HepG2 (cell line): ENCODE data around the gene FAM234B. TPM values are rescaled to one million over a fixed set of nuclear protein-coding genes. Genes with fewer than 3 reads are reported as not detected.
"Not testable (repeated sequence)": the region's sequence is repeated elsewhere in the genome, so short reads cannot be mapped to it uniquely, and the experiment has no call there.

ENCODE experiments used
- ATAC-seq: fragments of 200-7000 bp; cut with Tn5 transposase; 3 replicates; pipeline ENCODE4 v1.9.1; 2020; ENCODE audit warnings: mild to moderate bottlenecking, moderate library complexity
- BruUV-seq: library from RNA; stranded (reverse); fragments of 400-500 nt; replicated peaks from 2 replicates; lab custom pipeline; 2021; lab: Mats Ljungman, UMichigan
- CTCF ChIA-PET: fragments of 300-600 bp; formaldehyde crosslinking; extraction: SDS; loops from one replicate; lab custom pipeline; 2021; ENCODE audit warnings: low total read pairs, inconsistent platforms, low intra/inter-chr PET ratio; lab: Yijun Ruan, JAX
- POLR2A ChIA-PET: fragments of 350-600 bp; sonication (Branson Sonifier 250); formaldehyde crosslinking; loops from one replicate; lab custom pipeline; 2020; ENCODE audit warnings: antibody characterized with exemption, inconsistent platforms; lab: Yijun Ruan, JAX
- DNase-seq: peaks from one replicate; pipeline ENCODE4 v3.0.0-alpha.2; 2015; ENCODE audit warnings: low spot score
- FAIRE-seq: peaks from 3 replicates; lab custom pipeline; 2011; peaks lifted over from hg19 to GRCh38; lab: Jason Lieb, UNC
- H2AFZ ChIP-seq: one replicate; pipeline ENCODE4 v1.6.1; 2011; ENCODE audit warnings: low read length, inconsistent platforms
- H3K27ac ChIP-seq: fragments of 300-600 bp; 3 replicates; pipeline ENCODE4 v1.8.0; 2011; ENCODE audit warnings: mixed run types, mild to moderate bottlenecking, mixed read lengths, low read length, inconsistent platforms; ENCODE audit not compliant: insufficient read depth; ENCODE audit errors: extremely low read length
- H3K27me3 ChIP-seq, 2 experiments: fragments of 200-600 bp in 1 of 2; 2 replicates in 1 of 2; 3 replicates in 1 of 2; pipeline versions ENCODE4 v1.6.0 to v1.8.0; 2011; ENCODE audit warnings: low read length in 2 of 2, mild to moderate bottlenecking in 2 of 2, moderate library complexity in 2 of 2, inconsistent platforms in 1 of 2; ENCODE audit not compliant: insufficient read depth in 2 of 2, control insufficient read depth in 1 of 2
- H3K36me3 ChIP-seq, 2 experiments: fragments of 200-600 bp in 1 of 2; replicated peaks in 1 of 2; 2 replicates in 1 of 2; 3 replicates in 1 of 2; pipeline versions ENCODE4 v1.5.1 to v1.8.0; 2011; ENCODE audit warnings: low read length in 2 of 2, inconsistent platforms in 1 of 2; ENCODE audit not compliant: insufficient read depth in 2 of 2, control insufficient read depth in 1 of 2
- H3K4me1 ChIP-seq: 2 replicates; pipeline ENCODE4 v1.5.1; 2012; ENCODE audit warnings: low read length, inconsistent platforms; ENCODE audit not compliant: insufficient read depth
- H3K4me2 ChIP-seq: 2 replicates; pipeline ENCODE4 v1.6.0; 2011; ENCODE audit warnings: low read depth, low read length, inconsistent platforms
- H3K4me3 ChIP-seq, 3 experiments: fragments of 200-600 bp in 1 of 3; sonication (generic), shearing (Covaris generic) in 1 of 3; replicated peaks in 1 of 3; 2 replicates each; pipeline ENCODE4 v1.5.1; 2011 to 2016; ENCODE audit warnings: low read length in 3 of 3, inconsistent platforms in 2 of 3, low read depth in 2 of 3, mild to moderate bottlenecking in 2 of 3, control low read depth in 1 of 3, mixed read lengths in 1 of 3; ENCODE audit not compliant: insufficient read depth in 1 of 3
- H3K79me2 ChIP-seq: one replicate; pipeline ENCODE4 v1.6.1; 2011; ENCODE audit warnings: low read length, inconsistent platforms; ENCODE audit not compliant: insufficient read depth
- H3K9ac ChIP-seq: 2 replicates; pipeline ENCODE4 v1.6.0; 2011; ENCODE audit warnings: mild to moderate bottlenecking, low read depth, low read length, inconsistent platforms; ENCODE audit not compliant: insufficient read depth
- H3K9me3 ChIP-seq: 2 replicates; pipeline ENCODE4 v1.5.1; 2012; ENCODE audit warnings: mild to moderate bottlenecking, low read length
- H4K20me1 ChIP-seq: 2 replicates; pipeline ENCODE4 v1.6.0; 2011; ENCODE audit warnings: inconsistent platforms, mild to moderate bottlenecking, low read length, moderate library complexity; ENCODE audit not compliant: insufficient read depth
- ARHGAP35 ChIP-seq: sonication (generic); formaldehyde crosslinking; IDR thresholded peaks from 2 replicates; pipeline ENCODE4 v1.9.0; 2022; ENCODE audit warnings: mild to moderate bottlenecking, inconsistent platforms, moderate library complexity, missing genetic modification reagents, borderline replicate concordance
- KDM5A ChIP-seq: fragments of 200-600 bp; sonication (generic); IDR thresholded peaks from 2 replicates; pipeline ENCODE4 v1.7.0; 2018; ENCODE audit warnings: antibody characterized with exemption, mild to moderate bottlenecking, low read length, borderline replicate concordance
- NFYC ChIP-seq: IDR thresholded peaks from 2 replicates; pipeline ENCODE4 v1.6.1; 2016; ENCODE audit warnings: missing genetic modification reagents, missing compliant biosample characterization
- SMAD3 ChIP-seq: sonication (generic); formaldehyde crosslinking; IDR thresholded peaks from 2 replicates; pipeline ENCODE4 v1.4.0; 2020; ENCODE audit warnings: missing genetic modification reagents
- SNAI1 ChIP-seq: sonication (generic); formaldehyde crosslinking; IDR thresholded peaks from 2 replicates; pipeline ENCODE4 v1.5.0; 2020; ENCODE audit warnings: mild to moderate bottlenecking, missing genetic modification reagents, borderline replicate concordance
- ZBTB3 ChIP-seq: sonication (generic); formaldehyde crosslinking; IDR thresholded peaks from 2 replicates; pipeline ENCODE4 v1.4.0; 2020; ENCODE audit warnings: low read depth, mild to moderate bottlenecking, moderate library complexity, missing genetic modification reagents, borderline replicate concordance
- ZNF256 ChIP-seq: sonication (generic); formaldehyde crosslinking; conservative IDR thresholded peaks from 2 replicates; pipeline ENCODE4 v1.4.0; 2020; ENCODE audit warnings: missing genetic modification reagents
- ZNF782 ChIP-seq: sonication (generic); formaldehyde crosslinking; IDR thresholded peaks from 2 replicates; pipeline ENCODE4 v1.4.0; 2020; ENCODE audit warnings: missing genetic modification reagents, mild to moderate bottlenecking, borderline replicate concordance
- ZSCAN25 ChIP-seq: sonication (generic); formaldehyde crosslinking; IDR thresholded peaks from 2 replicates; pipeline ENCODE4 v1.8.0; 2022; ENCODE audit warnings: mild to moderate bottlenecking, missing genetic modification reagents
- WGBS: methylation state at CpG from one replicate; pipeline ENCODE4 v1.1.6; 2017; ENCODE audit warnings: low lambda C conversion rate; 5-methylcytosine and 5-hydroxymethylcytosine counted together
- in situ Hi-C: cut with HindIII; loops from 2 replicates; pipeline ENCODE4 v1.10.0; 2017; ENCODE audit warnings: low pct_unique_long_range_greater_than_20kb; ENCODE audit not compliant: extremely low pct_ligation_motif_present
- intact Hi-C: fragments of 100-400 bp; cut with micrococcal nuclease; formaldehyde crosslinking; loops from one replicate; pipeline ENCODE4 v1.10.0; 2022; ENCODE audit not compliant: unreplicated experiment
- polyA plus RNA-seq, 8 experiments: library from polyadenylated mRNA; depleted of rRNA in 3 of 8; stranded (reverse) in 7 of 8; unstranded in 1 of 8; fragments of >200 nt; fragmentation: Illumina TruSeq in 4 of 8; extraction: Trizol in 4 of 8; gene quantifications; 2 replicates each; pipeline versions ENCODE4 v1.2.1 to v1.2.3, GENCODE V29; 2011 to 2016; ENCODE audit warnings: low read depth in 4 of 8, missing spikeins in 1 of 8, mixed read lengths in 1 of 8; ENCODE audit not compliant: insufficient read depth in 1 of 8
- total RNA-seq, 5 experiments: library from RNA; depleted of rRNA; stranded (reverse); fragments of >200 nt; fragmentation: Illumina TruSeq; extraction: Trizol; gene quantifications; 2 replicates each; pipeline ENCODE4 v1.2.3, GENCODE V29; 2016; ENCODE audit warnings: low read depth in 1 of 5
- TF ChIP-seq, protein P1 (sequence below), 2 experiments: sonication (generic) in 1 of 2; formaldehyde crosslinking in 1 of 2; IDR thresholded peaks; 2 replicates each; pipeline versions ENCODE4 v1.4.0 to v1.6.1; 2018 to 2020; ENCODE audit warnings: missing genetic modification reagents in 2 of 2, borderline replicate concordance in 1 of 2, low read depth in 1 of 2, mild to moderate bottlenecking in 1 of 2, missing biosample characterization in 1 of 2

Gene FAM234B
- total and polyA plus RNA-seq, 2 of the 13 experiments (the other 11 are each of a cell fraction or from before 2014, with no cell fraction given), result 7.8 to 13.8 TPM

DNA sequence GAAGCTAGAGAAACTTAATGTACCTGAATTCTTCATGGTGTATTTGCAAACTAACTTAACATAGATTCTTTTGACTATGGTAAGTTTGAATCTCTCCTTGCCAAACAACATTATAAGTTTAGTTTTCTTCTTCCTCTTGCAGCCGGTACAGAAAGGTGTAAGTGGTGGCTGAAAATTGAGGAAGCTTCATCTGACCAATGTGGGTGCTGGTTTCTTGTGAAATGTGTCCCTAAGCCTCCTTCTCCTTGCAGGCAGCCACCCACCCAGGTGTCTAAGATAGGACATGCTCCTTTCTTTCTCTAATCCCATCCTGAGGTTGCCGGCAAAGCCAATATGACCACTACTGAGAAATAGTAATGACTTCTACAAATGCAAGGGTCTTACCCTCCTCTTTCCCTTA is 38.7 kb downstream of the FAM234B start:
- POLR2A ChIA-PET, result no interaction called here
- DNase-seq (no peak), FAIRE-seq (no peak), ATAC-seq (no peak)
- 100% methylated on average over 2 of the region's 2 CpGs for WGBS
- Histone ChIP-seq H3K4me2 (no peak overlapping the region), H3K9me3 (no peaks in the 10 kb centered on the region), H3K36me3 (no peaks in the 10 kb centered on the region), H3K27ac (no peak overlapping the region), H3K79me2 (no peaks in the 10 kb centered on the region), H3K4me1 (peaks cover 19% of the 10 kb centered on the region), H3K4me3 (no peak overlapping the region), H2AFZ (no peak overlapping the region), H3K9ac (no peak overlapping the region), H4K20me1 (no peaks in the 10 kb centered on the region), H3K27me3 (peaks cover 0 to 2% of the 10 kb centered on the region in 2 experiments; a peak in 2 of 5 replicates)
- CTCF ChIA-PET, result no interaction called here
- TF ChIP-seq SMAD3, result no peak
- TF ChIP-seq ZSCAN25 (CRISPR knock-in tag), result no peak
- TF ChIP-seq KDM5A, result no peak
- TF ChIP-seq ZBTB3 (CRISPR knock-in tag), result no peak
- TF ChIP-seq ARHGAP35 (CRISPR knock-in tag), result no peak
- TF ChIP-seq, protein P1, sequence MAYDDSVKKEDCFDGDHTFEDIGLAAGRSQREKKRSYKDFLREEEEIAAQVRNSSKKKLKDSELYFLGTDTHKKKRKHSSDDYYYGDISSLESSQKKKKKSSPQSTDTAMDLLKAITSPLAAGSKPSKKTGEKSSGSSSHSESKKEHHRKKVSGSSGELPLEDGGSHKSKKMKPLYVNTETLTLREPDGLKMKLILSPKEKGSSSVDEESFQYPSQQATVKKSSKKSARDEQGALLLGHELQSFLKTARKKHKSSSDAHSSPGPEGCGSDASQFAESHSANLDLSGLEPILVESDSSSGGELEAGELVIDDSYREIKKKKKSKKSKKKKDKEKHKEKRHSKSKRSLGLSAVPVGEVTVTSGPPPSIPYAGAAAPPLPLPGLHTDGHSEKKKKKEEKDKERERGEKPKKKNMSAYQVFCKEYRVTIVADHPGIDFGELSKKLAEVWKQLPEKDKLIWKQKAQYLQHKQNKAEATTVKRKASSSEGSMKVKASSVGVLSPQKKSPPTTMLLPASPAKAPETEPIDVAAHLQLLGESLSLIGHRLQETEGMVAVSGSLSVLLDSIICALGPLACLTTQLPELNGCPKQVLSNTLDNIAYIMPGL (CRISPR knock-in tag; IDR thresholded peaks at IDR 0.05; ENCODE audit: borderline replicate concordance in 1 of 2, low read depth in 1 of 2), result no peak
- TF ChIP-seq NFYC (CRISPR knock-in tag), result no peak
- no peak for TF ChIP-seq SNAI1 (CRISPR knock-in tag)
- TF ChIP-seq ZNF782, result no peak
- TF ChIP-seq ZNF256 (CRISPR knock-in tag), result no peak
- in situ Hi-C loops (no loop called here), intact Hi-C loops (no loop called here)
- no TSS peak for BruUV-seq

DNA sequence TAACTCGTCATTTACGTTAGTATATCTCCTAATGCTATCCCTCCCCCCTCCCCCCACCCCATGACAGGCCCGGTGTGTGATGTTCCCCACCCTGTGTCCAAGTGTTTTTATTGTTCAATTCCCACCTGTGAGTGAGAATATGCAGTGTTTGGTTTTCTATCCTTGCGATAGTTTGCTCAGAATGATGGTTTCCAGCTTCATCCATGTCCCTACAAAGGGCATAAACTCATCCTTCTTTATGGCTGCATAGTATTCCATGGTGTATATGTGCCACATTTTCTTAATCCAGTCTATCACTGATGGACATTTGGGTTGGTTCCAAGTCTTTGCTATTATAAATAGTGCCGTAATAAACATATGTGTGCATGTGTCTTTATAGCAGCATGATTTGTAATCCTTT is 39.5 kb downstream of the FAM234B start:
- H3K9me3 ChIP-seq, DNase-seq, H3K27me3 ChIP-seq, intact Hi-C loops, FAIRE-seq, H3K4me3 ChIP-seq, H3K27ac ChIP-seq, H3K79me2 ChIP-seq, POLR2A ChIA-PET, in situ Hi-C loops, BruUV-seq, ATAC-seq, H3K9ac ChIP-seq, CTCF ChIA-PET, H4K20me1 ChIP-seq, H3K36me3 ChIP-seq, H3K4me2 ChIP-seq, H2AFZ ChIP-seq: not testable (repeated sequence)
- H3K4me1 ChIP-seq, result peaks cover 19% of the 10 kb centered on the region
- 89% methylated on average over 5 of the region's 5 CpGs for WGBS
